NCI-H128 (cell line): ENCODE data around the gene SNX32.
A peak's percentile ranks its signal among the peaks of the same experiment; 100 is the strongest.

Experiments used
- DNase-seq: peaks from one replicate; lab custom pipeline; 2025; ENCODE audit not compliant: unreplicated experiment; lab: John Stamatoyannopoulos, UW

Gene SNX32

GRCh38 chr11:65854852-65855837 lies 21.4 kb downstream of the SNX32 start:
- no peak for DNase-seq

- DNase-seq = no peak
Observed at GRCh38 chr11:65855927-65856363, 22.2 kb downstream of the SNX32 start.

GRCh38 chr11:65856689-65857499 lies 23.1 kb downstream of the SNX32 start:
- no peak for DNase-seq

- no peak for DNase-seq
Observed at GRCh38 chr11:65857500-65857852, 23.7 kb downstream of the SNX32 start.

GRCh38 chr11:65857853-65858680 lies 24.3 kb downstream of the SNX32 start, which contains the start of gene CFL1:
Gene CFL1, minus strand, starts transcription at chr11:65858180. Its CDS starts 81 bp downstream, at chr11:65858099.
- DNase-seq = peak; percentile 95

GRCh38 chr11:65858681-65859087 lies 24.9 kb downstream of the SNX32 start:
- DNase-seq = no peak

- peak; percentile 94 for DNase-seq
Observed at GRCh38 chr11:65859095-65859811, 25.5 kb downstream of the SNX32 start.

- DNase-seq = no peak
Observed at GRCh38 chr11:65859812-65860277, 26.1 kb downstream of the SNX32 start.

- DNase-seq = peak; percentile 96
Observed at GRCh38 chr11:65860278-65861164, 26.8 kb downstream of the SNX32 start, which contains the start of gene MUS81. Gene MUS81, plus strand, starts transcription at chr11:65860433. Its CDS starts 321 bp downstream, at chr11:65860754.

- no peak for DNase-seq
Observed at GRCh38 chr11:65861165-65861505, 27.4 kb downstream of the SNX32 start.

- no peak for DNase-seq
Observed at GRCh38 chr11:65861533-65862183, 27.9 kb downstream of the SNX32 start.

GRCh38 chr11:65862191-65862735 lies 28.5 kb downstream of the SNX32 start:
- no peak for DNase-seq

GRCh38 chr11:65862941-65863888 lies 29.5 kb downstream of the SNX32 start:
- no peak for DNase-seq

GRCh38 chr11:65863889-65864705 lies 30.3 kb downstream of the SNX32 start:
- DNase-seq = no peak

- no peak for DNase-seq
Observed at GRCh38 chr11:65864706-65865471, 31.1 kb downstream of the SNX32 start.
